ENCODE measurements around the gene PIGU. TPM values are rescaled to one million over a fixed set of nuclear protein-coding genes. Genes with fewer than 3 reads are reported as not detected.

The PIGU gene
- total and polyA plus RNA-seq, 11 donors = 10.8 to 24.8 (median 16.1) TPM

- DNase-seq (peak in 2 of 5 donors; percentile 48 to 54), ATAC-seq (peak; percentile 64 to 73 (median 72))
- Histone ChIP-seq H3K27me3 (no peaks in the 10 kb centered on the region), H3K9me3 (no peaks in the 10 kb centered on the region), H3K27ac (peak overlapping the region in 7 of 12 donors; percentile 9 to 66 (median 37)), H3K36me3 (no peaks in the 10 kb centered on the region), H3K4me3 (no peak overlapping the region), H3K4me1 (peaks cover 0 to 20% (median 10%) of the 10 kb centered on the region in 12 donors)
- WGBS, 4 donors = 32 to 46% (median 40%) methylated on average over 3 to 4 of the region's 4 CpGs
- TF ChIP-seq POLR2A (IDR thresholded peaks at IDR 0.05) (no peak), CTCF (IDR thresholded peaks at IDR 0.05) (no peak)
- intact Hi-C loops (cut with DNase I) = loop anchor here in 1 of 10 donors (10.0 kb wide), 1 partner anchor 151 kb away; the partner anchor contains the start of gene TP53INP2
Measured at GRCh38 chr20:34553366-34553867, 123.5 kb downstream of the PIGU start.

GRCh38 chr20:34552569-34552968 lies 124.3 kb downstream of the PIGU start:
- TF ChIP-seq CTCF (IDR thresholded peaks at IDR 0.05) (no peak), POLR2A (IDR thresholded peaks at IDR 0.05) (no peak)
- no peak for ATAC-seq
- no peaks in the 10 kb centered on the region for H3K36me3 ChIP-seq
- intact Hi-C loops (cut with DNase I) = loop anchor here in 1 of 10 donors (10.0 kb wide), 1 partner anchor 152 kb away; the partner anchor contains the start of gene TP53INP2
- no peaks in the 10 kb centered on the region for H3K27me3 ChIP-seq
- H3K4me3 ChIP-seq = no peak overlapping the region
- H3K9me3 ChIP-seq = no peaks in the 10 kb centered on the region
- 95 to 96% (median 96%) methylated on average over 6 of the region's 6 CpGs for WGBS, 4 donors
- peak overlapping the region in 2 of 12 donors; percentile 19 to 39 for H3K27ac ChIP-seq
- H3K4me1 ChIP-seq = peaks cover 0 to 15% (median 5%) of the 10 kb centered on the region in 12 donors
- peak in 1 of 5 donors; percentile 21 for DNase-seq

- no peaks in the 10 kb centered on the region for H3K36me3 ChIP-seq
- TF ChIP-seq POLR2A (IDR thresholded peaks at IDR 0.05) = no peak
- H3K27ac ChIP-seq = no peak overlapping the region
- intact Hi-C loops (cut with DNase I) = loop anchor here in 1 of 10 donors (10.0 kb wide), 1 partner anchor 155 kb away; the partner anchor contains the start of gene TP53INP2
- WGBS, 4 donors = 91 to 94% (median 94%) methylated on average over 13 of the region's 13 CpGs
- H3K9me3 ChIP-seq = no peaks in the 10 kb centered on the region
- ATAC-seq (no peak), DNase-seq (peak in 1 of 5 donors; percentile 53)
- peaks cover 0 to 12% (median 5%) of the 10 kb centered on the region in 12 donors for H3K4me1 ChIP-seq
- H3K4me3 ChIP-seq = no peak overlapping the region
- no peaks in the 10 kb centered on the region for H3K27me3 ChIP-seq
Measured at GRCh38 chr20:34549929-34550305, 127.0 kb downstream of the PIGU start.

- Histone ChIP-seq H3K9me3 (no peaks in the 10 kb centered on the region), H3K27ac (no peak overlapping the region), H3K4me1 (peaks cover 0 to 13% (median 6%) of the 10 kb centered on the region in 12 donors), H3K36me3 (no peaks in the 10 kb centered on the region), H3K27me3 (no peaks in the 10 kb centered on the region), H3K4me3 (no peak overlapping the region)
- TF ChIP-seq CTCF (IDR thresholded peaks at IDR 0.05) (no peak), POLR2A (IDR thresholded peaks at IDR 0.05) (no peak)
- ATAC-seq (no peak), DNase-seq (peak in 1 of 5 donors; percentile 38)
- intact Hi-C loops (cut with DNase I) = no loop called here
- WGBS, 4 donors = 70 to 79% (median 75%) methylated on average over 20 of the region's 20 CpGs
Measured at GRCh38 chr20:34549291-34549928, 127.5 kb downstream of the PIGU start.

Measured in heart left ventricle (tissue), 16 donors.